ENCODE data around the gene NID2. TPM values are rescaled to one million over a fixed set of nuclear protein-coding genes. Genes with fewer than 3 reads are reported as not detected.

The NID2 gene
- total and polyA plus RNA-seq, 10 of the 15 experiments (the other 5 are each of a cell fraction or from before 2014, with no cell fraction given): 0.04 to 0.49 (median 0.23) TPM; not detected in 3

DNA sequence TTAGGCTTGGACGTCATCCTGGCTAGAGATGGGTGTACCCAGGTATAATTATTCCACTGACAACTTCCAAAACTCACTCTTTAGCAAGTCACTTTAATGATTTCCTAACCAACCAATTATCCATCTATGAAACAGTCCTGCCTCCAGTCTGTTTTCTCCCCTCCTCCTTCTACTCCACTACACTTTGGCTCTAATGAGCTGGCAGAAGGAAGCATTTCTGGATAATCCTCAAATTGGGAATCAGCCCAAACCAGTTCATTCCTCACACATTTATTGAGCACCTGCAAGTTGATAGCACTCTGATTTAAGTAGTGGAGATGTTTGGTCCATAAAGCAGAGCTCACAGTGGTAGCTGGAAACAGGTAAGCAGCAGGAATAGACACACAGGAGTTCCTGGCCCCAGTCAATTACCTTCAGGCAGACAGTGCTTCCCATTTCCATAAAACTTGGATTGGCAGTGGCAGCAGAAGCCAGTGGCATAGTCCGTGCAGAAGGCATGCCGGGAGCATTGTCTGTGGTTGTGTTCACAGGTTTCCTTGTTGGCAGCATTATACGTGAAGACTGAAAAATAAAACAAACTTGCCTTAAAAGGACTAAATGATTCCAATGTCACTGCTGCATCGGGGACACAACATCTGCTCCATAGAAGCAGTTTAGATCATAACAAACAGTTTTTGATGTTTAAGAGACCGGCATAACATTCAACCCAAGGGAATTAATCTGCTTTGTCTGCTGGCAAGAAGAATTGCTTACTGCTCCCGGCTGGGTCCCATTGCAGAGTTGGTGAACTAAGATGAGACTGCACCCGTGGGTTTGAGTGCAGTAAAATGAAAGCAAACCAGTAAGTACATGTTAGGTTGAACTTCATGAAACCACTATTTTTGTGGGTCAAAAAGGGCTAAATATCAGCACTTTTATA is 26.2 kb downstream of the NID2 start:
- POLR2A ChIA-PET: no interaction called here
- 46% methylated on average over 8 of the region's 8 CpGs for WGBS (ENCODE audit: insufficient coverage, insufficient replicate concordance, low lambda C conversion rate, missing lambda C conversion rate)
- DNase-seq (ENCODE audit: low read depth, low spot score): no peak
- no peak for TF ChIP-seq PAX8 (IDR thresholded peaks at IDR 0.05)
- no peak for TF ChIP-seq SIX5 (IDR thresholded peaks at IDR 0.05; ENCODE audit: low read depth, low read length, severe bottlenecking)
- no peak for FAIRE-seq
- SMC1A ChIA-PET (ENCODE audit: uncharacterized antibody, unreplicated experiment): no interaction called here
- RAD21 ChIA-PET (ENCODE audit: unreplicated experiment): no interaction called here
- no peak overlapping the region for H3K9ac ChIP-seq (ENCODE audit: control insufficient read depth, insufficient read depth, low read length)
- CTCF ChIA-PET: interaction anchor here (1.2 to 1.8 kb wide), 3 partner anchors 29 to 89 kb away, joined by 3 to 6 read pairs (median 3); no protein-coding TSS in a partner anchor
- no peak overlapping the region for H2AFZ ChIP-seq (ENCODE audit: control insufficient read depth, low read depth, low read length)
- no peak overlapping the region for H3K4me3 ChIP-seq
- peaks cover 0 to 4% of the 10 kb centered on the region in 2 experiments; a peak in 2 of 4 replicates for H3K27me3 ChIP-seq (replicated peaks in 1 of 2; ENCODE audit: control insufficient read depth in 2 of 2, insufficient read depth in 2 of 2, low read length in 1 of 2)
- H3K4me1 ChIP-seq (ENCODE audit: control insufficient read depth, insufficient read depth, low read length): no peaks in the 10 kb centered on the region
- in situ Hi-C loops (cut with MboI) (loop anchor here (10.0 kb wide), 1 partner anchor 232 kb away; no protein-coding TSS in a partner anchor), intact Hi-C loops (cut with micrococcal nuclease; ENCODE audit: unreplicated experiment) (no loop called here)
- H3K79me2 ChIP-seq (ENCODE audit: control insufficient read depth, insufficient read depth, low read length): no peaks in the 10 kb centered on the region
- H3K27ac ChIP-seq (ENCODE audit: control insufficient read depth, insufficient read depth): no peak overlapping the region
- no TSS peak for BruUV-seq (replicated peaks)
- no peak overlapping the region for H3K4me2 ChIP-seq (ENCODE audit: control insufficient read depth, insufficient read depth)
- no peaks in the 10 kb centered on the region for H4K20me1 ChIP-seq (ENCODE audit: control insufficient read depth, insufficient read depth)
- no peaks in the 10 kb centered on the region for H3K9me3 ChIP-seq (replicated peaks; ENCODE audit: control insufficient read depth, insufficient read depth, low read length)
- no peaks in the 10 kb centered on the region for H3K36me3 ChIP-seq (ENCODE audit: control insufficient read depth in 2 of 2, insufficient read depth in 2 of 2, low read length in 1 of 2)
- ATAC-seq: no peak

DNA sequence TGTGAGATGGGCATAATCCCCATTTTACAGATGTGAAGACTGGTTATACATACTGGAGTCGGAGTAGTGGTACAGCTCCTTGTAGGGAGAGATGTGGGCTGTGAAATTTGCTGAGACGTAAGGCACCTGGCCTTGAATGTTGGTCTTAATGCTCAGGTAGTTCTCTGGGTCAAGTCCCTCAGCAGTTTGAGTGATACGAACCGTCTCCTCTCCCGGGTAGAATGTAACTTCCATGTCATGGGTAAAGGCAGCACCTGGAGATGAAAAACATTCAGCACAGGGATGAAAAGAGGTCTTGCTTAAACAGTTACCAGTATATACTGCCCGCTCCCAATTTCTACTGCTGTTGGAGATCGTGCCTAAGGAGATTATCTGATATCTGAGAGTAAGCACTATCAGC is 28.3 kb downstream of the NID2 start:
- in situ Hi-C loops (cut with MboI): loop anchor here (10.0 kb wide), 1 partner anchor 234 kb away; no protein-coding TSS in a partner anchor
- POLR2A ChIA-PET: no interaction called here
- Histone ChIP-seq H3K36me3 (ENCODE audit: control insufficient read depth in 2 of 2, insufficient read depth in 2 of 2, low read length in 1 of 2) (no peaks in the 10 kb centered on the region), H3K79me2 (ENCODE audit: control insufficient read depth, insufficient read depth, low read length) (no peaks in the 10 kb centered on the region), H3K9ac (ENCODE audit: control insufficient read depth, insufficient read depth, low read length) (no peak overlapping the region), H3K27ac (ENCODE audit: control insufficient read depth, insufficient read depth) (no peak overlapping the region), H3K4me3 (no peak overlapping the region), H3K4me1 (ENCODE audit: control insufficient read depth, insufficient read depth, low read length) (no peaks in the 10 kb centered on the region), H2AFZ (ENCODE audit: control insufficient read depth, low read depth, low read length) (no peak overlapping the region), H3K9me3 (replicated peaks; ENCODE audit: control insufficient read depth, insufficient read depth, low read length) (no peaks in the 10 kb centered on the region), H3K27me3 (replicated peaks in 1 of 2; ENCODE audit: control insufficient read depth in 2 of 2, insufficient read depth in 2 of 2, low read length in 1 of 2) (peaks cover 0 to 2% of the 10 kb centered on the region in 2 experiments; a peak in 1 of 4 replicates), H4K20me1 (ENCODE audit: control insufficient read depth, insufficient read depth) (no peaks in the 10 kb centered on the region), H3K4me2 (ENCODE audit: control insufficient read depth, insufficient read depth) (no peak overlapping the region)
- no peak for DNase-seq (ENCODE audit: low read depth, low spot score)
- TF ChIP-seq, protein P1, sequence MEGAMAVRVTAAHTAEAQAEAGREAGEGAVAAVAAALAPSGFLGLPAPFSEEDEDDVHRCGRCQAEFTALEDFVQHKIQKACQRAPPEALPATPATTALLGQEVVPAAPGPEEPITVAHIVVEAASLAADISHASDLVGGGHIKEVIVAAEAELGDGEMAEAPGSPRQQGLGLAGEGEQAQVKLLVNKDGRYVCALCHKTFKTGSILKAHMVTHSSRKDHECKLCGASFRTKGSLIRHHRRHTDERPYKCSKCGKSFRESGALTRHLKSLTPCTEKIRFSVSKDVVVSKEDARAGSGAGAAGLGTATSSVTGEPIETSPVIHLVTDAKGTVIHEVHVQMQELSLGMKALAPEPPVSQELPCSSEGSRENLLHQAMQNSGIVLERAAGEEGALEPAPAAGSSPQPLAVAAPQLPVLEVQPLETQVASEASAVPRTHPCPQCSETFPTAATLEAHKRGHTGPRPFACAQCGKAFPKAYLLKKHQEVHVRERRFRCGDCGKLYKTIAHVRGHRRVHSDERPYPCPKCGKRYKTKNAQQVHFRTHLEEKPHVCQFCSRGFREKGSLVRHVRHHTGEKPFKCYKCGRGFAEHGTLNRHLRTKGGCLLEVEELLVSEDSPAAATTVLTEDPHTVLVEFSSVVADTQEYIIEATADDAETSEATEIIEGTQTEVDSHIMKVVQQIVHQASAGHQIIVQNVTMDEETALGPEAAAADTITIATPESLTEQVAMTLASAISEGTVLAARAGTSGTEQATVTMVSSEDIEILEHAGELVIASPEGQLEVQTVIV (IDR thresholded peaks at IDR 0.05; ENCODE audit: borderline replicate concordance, partially characterized antibody): no peak
- no peak for TF ChIP-seq MEF2A (IDR thresholded peaks at IDR 0.05; ENCODE audit: insufficient read depth, low read depth, low read length)
- no peak for TF ChIP-seq CBX5 (IDR thresholded peaks at IDR 0.05; ENCODE audit: low read depth)
- TF ChIP-seq NBN (IDR thresholded peaks at IDR 0.05): no peak
- TF ChIP-seq YY1 (IDR thresholded peaks at IDR 0.05; ENCODE audit: low read depth, low read length): no peak
- no peak for TF ChIP-seq MTA3 (IDR thresholded peaks at IDR 0.05; ENCODE audit: borderline replicate concordance, low read length)
- BruUV-seq (replicated peaks): no TSS peak
- WGBS (ENCODE audit: insufficient coverage, insufficient replicate concordance, low lambda C conversion rate, missing lambda C conversion rate): 36% methylated on average over 7 of the region's 7 CpGs
- FAIRE-seq: no peak
- RAD21 ChIA-PET (ENCODE audit: unreplicated experiment): no interaction called here
- intact Hi-C loops (cut with micrococcal nuclease; ENCODE audit: unreplicated experiment): no loop called here
- no peak for ATAC-seq
- CTCF ChIA-PET: interaction anchor here (1.3 kb wide), 1 partner anchor 45 kb away, joined by 3 read pairs; no protein-coding TSS in a partner anchor
- SMC1A ChIA-PET (ENCODE audit: uncharacterized antibody, unreplicated experiment): no interaction called here

Data from GM12878 (cell line).